Urinary bladder (tissue), 4 donors: ENCODE results near the gene DCAF5. TPM values are rescaled to one million over a fixed set of nuclear protein-coding genes. Genes with fewer than 3 reads are reported as not detected.

Experiments
- DNase-seq: peaks from one replicate; pipeline ENCODE4 v3.0.0-alpha.2; 2015; ENCODE audit errors: extremely low spot score
- H3K27ac ChIP-seq: one replicate; pipeline ENCODE4 v1.5.1; 2013; ENCODE audit warnings: low read depth, mild to moderate bottlenecking, moderate library complexity
- H3K36me3 ChIP-seq: one replicate; pipeline ENCODE4 v1.6.1; 2013; ENCODE audit warnings: mild to moderate bottlenecking, moderate library complexity; ENCODE audit not compliant: insufficient read depth
- H3K4me1 ChIP-seq: one replicate; pipeline ENCODE4 v1.6.1; 2013; ENCODE audit warnings: mild to moderate bottlenecking, moderate library complexity; ENCODE audit not compliant: insufficient read depth
- H3K4me3 ChIP-seq: one replicate; pipeline ENCODE4 v1.5.1; 2013; ENCODE audit warnings: low read depth, low read length
- WGBS: extraction: QIAGEN DNeasy Blood & Tissue Kit; methylation state at CpG from one replicate; pipeline ENCODE4 v1.1.7; 2013; 5-methylcytosine and 5-hydroxymethylcytosine counted together
- polyA plus RNA-seq: library from polyadenylated mRNA; stranded (reverse); fragments of 200-250 nt; gene quantifications from one replicate; pipeline ENCODE4 v1.2.3, GENCODE V29; 2013
- total RNA-seq: library from RNA; depleted of rRNA; stranded (reverse); fragments of >200 nt; gene quantifications from one replicate; pipeline ENCODE4 v1.2.3, GENCODE V29; 2014
- donor health status: healthy with polysubstance abuse.
- donor health status: healthy.

The DCAF5 gene
- total and polyA plus RNA-seq, 2 donors, result 28.8 to 35.5 TPM

DNA sequence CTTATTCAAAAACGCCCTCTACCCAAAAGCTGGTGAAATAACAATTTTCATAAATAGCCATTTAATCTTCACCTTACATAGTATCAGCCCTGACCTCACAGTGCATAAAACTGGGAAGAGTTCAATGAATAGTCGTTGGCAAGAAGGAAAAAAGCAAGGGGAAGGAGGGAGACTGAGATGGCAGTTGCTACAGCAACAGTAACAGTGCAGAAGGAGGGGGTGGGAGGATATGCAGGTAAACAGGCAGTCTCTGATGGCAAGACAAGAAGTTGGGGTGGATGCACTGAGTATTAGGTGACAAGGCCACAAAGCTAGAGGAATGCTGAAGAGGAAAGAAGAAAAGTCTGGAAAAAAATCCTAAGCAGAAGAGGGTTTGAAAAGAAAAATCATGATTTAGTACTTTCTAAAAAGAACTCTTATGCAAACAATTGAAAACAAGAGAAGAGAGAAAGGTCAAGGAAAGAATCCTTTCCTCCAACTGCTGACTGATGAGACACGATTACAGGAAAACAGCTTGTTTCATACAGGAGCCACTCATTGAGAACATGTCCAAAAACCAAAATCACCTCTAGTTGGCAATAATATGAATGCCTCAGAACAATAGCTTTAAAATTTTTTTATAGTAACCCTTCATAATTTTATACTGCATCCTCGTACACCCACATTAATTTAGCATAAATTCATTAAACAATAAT is 56.0 kb downstream of the DCAF5 start:
- 55% methylated on average over 4 of the region's 4 CpGs for WGBS
- H3K27ac ChIP-seq, result no peak overlapping the region
- no peak for DNase-seq

DNA sequence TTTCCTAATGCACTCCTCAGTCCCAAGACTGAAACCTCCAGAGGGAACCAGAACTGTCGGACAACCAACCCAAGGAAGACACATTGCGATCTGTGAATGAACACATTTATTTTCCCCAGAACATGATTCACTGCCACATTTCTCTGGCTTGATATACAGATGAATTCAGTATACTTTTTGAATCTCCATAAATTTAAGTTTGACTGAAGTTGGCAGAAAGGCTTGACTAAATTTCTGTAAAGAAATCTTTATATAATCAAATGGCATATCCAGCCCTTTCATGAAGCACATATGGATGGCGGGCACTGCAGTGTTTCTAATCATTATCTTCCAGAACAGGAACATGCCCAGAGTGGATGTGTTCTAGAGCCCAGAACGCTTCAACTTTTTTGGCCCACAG is 56.7 kb downstream of the DCAF5 start:
- 94% methylated on average over 4 of the region's 4 CpGs for WGBS
- no peak overlapping the region for H3K4me3 ChIP-seq
- no peak for DNase-seq
- H3K27ac ChIP-seq, result no peak overlapping the region
- peaks cover 3% of the 10 kb centered on the region for H3K36me3 ChIP-seq
- no peaks in the 10 kb centered on the region for H3K4me1 ChIP-seq

More for the DNA sequence above, 56.0 kb downstream of the DCAF5 start:
- peaks cover 3% of the 10 kb centered on the region for H3K36me3 ChIP-seq
- H3K4me3 ChIP-seq, result no peak overlapping the region
- no peaks in the 10 kb centered on the region for H3K4me1 ChIP-seq

DNA sequence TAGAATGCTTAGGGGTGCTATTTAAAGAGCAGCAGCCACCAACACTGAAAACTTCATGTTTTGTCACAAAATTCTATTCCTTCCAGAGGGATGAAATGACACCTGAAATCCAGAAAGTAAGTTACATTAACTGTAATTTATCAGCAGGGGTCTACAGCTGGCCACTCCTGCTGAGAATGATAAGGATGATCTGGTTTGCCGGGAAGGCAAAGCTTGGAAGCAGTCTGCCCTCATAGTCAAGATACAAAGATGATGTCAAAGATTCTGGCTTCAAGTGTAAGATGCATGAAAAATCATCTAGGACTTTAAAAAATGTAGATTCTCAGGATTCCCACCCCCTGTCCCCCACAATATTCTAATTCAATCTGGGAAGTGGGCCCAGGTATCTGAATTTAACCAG is 58.4 kb downstream of the DCAF5 start:
- DNase-seq, result no peak
- 73% methylated on average over 1 of the region's 1 CpG for WGBS
- Histone ChIP-seq H3K4me1 (no peaks in the 10 kb centered on the region), H3K27ac (no peak overlapping the region), H3K4me3 (no peak overlapping the region), H3K36me3 (peaks cover 3% of the 10 kb centered on the region)

DNA sequence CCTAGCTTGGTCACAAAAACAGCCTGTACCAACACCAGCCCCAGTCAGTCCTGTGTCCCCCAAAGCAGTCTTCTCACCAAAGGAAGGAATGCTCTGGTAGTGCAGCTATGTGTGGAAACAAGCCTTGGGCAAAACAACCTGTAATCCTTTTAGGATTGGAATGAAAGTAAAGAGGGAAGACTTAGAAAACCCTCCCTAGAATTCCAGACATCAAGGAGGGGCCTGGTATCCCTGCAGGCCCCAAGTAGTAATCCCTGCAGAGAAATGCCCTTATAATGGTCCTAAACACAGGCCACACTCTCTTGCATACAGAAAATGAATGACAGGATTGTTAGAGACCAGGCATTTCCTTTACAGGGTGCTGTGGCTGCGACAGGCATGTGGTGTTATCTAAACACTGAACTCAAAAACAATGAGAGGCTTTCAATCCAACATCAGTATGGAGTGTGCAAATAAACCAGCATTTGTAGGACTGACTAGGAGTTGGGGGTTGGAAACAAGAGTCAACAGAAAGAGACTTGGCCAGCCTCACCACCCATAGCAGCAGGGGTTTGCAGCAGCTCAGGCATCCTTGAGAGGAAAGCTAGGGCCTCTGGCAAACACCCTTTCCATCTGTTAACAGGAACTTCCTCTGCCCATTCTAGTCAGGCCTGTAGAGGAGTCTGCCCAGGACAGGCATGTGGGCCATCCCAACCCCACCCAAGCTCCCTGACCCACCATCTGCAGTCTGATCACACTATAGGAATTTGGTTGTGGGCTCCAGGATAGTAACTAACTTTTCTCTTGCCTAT is 59.1 kb downstream of the DCAF5 start:
- peaks cover 3% of the 10 kb centered on the region for H3K36me3 ChIP-seq
- H3K4me1 ChIP-seq, result no peaks in the 10 kb centered on the region
- WGBS, result 41% methylated on average over 1 of the region's 1 CpG
- H3K4me3 ChIP-seq, result no peak overlapping the region
- H3K27ac ChIP-seq, result no peak overlapping the region
- DNase-seq, result no peak

DNA sequence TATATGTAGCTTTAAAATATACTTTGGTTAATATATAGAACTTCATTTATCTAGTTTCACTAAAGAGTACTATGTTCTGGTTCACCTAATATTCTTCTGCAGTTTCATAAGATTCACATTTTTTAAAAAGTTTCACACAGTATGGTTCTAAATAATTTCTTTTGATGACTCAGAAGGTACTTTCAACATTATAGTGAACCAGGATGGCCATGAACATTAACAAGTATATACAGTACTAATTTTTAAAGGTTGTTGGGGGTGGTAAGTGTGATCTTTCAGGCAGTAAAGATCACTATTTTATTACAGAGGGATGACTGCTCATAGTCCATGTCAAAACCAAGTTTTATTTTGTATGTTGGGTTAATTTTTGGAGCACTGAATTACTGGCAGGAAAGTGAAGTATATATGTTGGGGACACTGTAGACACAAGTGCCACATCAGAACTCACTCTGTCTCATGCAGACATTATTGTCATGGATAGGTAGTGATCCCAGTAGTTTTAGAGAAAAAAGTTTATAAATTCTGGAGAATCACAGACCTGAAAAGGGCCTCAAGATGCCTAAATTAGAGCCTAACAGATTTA is 60.0 kb downstream of the DCAF5 start:
- no peak overlapping the region for H3K27ac ChIP-seq
- H3K36me3 ChIP-seq, result peaks cover 7% of the 10 kb centered on the region
- no peak for DNase-seq
- H3K4me3 ChIP-seq, result no peak overlapping the region
- H3K4me1 ChIP-seq, result no peaks in the 10 kb centered on the region

DNA sequence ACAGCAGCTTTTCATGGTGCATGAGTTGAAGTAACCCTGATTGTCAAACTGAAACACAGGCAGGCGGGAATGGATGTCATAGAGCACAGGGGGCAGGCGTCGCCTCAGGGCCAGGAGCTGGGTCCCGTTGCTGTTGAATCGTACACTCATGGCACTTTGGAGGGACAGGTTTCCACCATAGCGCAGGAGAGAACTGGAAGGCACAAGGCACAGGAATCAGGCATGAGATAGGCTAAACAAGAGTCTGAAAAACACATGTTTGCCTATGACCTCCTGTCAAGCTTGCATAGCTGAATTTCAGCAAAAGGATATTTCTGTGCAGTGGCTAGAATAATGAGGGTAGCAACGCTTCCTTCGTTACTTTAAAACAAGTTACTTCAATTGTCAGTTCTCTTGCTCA is 61.2 kb downstream of the DCAF5 start:
- Histone ChIP-seq H3K4me3 (no peak overlapping the region), H3K4me1 (no peaks in the 10 kb centered on the region), H3K36me3 (peaks cover 7% of the 10 kb centered on the region), H3K27ac (no peak overlapping the region)
- WGBS, result 95% methylated on average over 8 of the region's 8 CpGs
- DNase-seq, result no peak

DNA sequence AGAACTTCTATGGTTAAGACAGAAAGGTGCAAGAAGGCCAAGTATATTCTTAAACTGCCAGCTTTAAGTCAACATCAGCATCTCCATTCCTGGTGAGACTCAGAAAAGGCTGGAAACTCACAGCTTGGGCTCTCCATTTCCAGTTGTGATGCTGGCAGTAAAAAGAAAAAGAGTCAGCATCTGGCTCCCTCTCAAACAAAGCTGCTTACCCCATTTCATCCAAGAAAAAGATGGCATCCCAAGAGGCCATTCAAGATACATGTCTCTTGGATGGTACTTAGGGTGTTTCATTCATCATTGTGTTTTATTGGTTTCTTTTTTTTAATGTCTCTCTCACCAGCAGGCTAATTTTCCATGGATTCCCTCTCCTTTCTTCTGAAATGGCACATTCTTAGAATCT is 61.9 kb downstream of the DCAF5 start:
- no peak for DNase-seq
- Histone ChIP-seq H3K36me3 (peaks cover 7% of the 10 kb centered on the region), H3K4me1 (no peaks in the 10 kb centered on the region), H3K27ac (no peak overlapping the region), H3K4me3 (no peak overlapping the region)

DNA sequence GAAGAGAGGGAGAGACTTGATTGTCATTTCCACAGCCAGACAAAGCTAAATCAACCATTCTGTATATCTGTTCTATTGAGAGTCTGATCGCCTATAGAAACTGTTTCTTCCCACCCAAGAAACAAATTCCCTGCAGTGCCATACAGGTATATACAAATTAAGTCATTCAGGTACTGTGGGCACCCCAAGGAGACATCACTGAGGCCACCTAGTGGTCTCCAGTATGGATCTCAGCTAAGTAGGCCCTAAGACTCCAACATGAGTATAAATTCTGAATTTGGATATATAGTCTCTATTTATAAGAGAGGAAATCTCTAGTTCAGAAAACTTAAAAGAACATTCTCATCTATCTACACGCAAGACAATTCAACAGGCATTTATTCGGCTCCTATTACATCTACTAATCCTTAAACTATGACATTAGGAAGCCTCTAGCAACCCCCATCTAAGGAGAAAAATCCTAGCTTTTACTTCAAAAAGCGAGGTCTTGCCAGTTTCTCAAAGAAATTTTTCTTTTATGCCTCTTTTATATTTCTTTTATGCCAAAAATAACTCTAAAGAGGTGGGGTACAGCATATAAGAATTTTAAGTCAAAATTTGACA is 62.6 kb downstream of the DCAF5 start:
- WGBS, result 70% methylated on average over 4 of the region's 4 CpGs
- Histone ChIP-seq H3K4me3 (no peak overlapping the region), H3K4me1 (no peaks in the 10 kb centered on the region), H3K36me3 (peaks cover 7% of the 10 kb centered on the region), H3K27ac (no peak overlapping the region)
- no peak for DNase-seq

DNA sequence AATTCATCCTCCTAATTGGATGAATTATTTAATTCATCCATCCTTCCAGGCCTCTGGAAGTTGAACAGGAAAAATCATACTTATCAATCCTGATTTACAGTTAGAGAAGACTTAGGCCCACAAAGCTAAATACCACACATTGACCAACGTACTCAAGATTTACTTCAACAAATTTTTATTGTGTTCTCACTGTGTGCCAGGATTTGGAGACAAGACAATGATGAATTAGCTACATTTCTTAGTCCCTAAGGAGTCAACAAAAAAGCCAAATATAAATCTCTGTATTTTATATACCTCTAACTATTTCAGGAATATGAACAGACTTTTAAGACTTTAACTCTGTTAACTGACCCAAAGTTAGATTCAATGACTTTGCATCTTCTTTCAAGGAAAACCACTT is 63.9 kb downstream of the DCAF5 start:
- H3K4me3 ChIP-seq, result no peak overlapping the region
- no peak for DNase-seq
- no peak overlapping the region for H3K27ac ChIP-seq
- H3K36me3 ChIP-seq, result peaks cover 8% of the 10 kb centered on the region
- no peaks in the 10 kb centered on the region for H3K4me1 ChIP-seq
- WGBS, result 49% methylated on average over 1 of the region's 1 CpG

DNA sequence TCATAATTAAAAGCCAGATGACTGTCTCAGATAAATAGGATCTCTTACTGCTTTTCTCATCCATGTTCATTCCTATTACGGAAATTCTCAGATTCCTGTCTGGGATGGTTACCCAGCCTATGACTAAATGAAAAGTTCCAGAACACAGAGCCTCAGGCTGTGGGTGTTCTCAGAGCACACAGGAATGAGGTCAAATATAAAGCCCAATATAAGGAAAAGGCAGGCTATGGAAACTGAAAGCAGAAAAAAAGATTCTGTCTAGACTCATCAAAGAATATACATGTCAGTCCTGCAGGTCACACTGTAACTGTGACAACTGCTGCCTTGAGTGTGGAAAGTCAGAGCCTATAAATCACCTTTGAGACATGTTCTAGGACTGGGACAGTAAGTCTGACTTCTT is 64.3 kb downstream of the DCAF5 start:
- Histone ChIP-seq H3K4me1 (no peaks in the 10 kb centered on the region), H3K27ac (no peak overlapping the region), H3K36me3 (peaks cover 10% of the 10 kb centered on the region), H3K4me3 (no peak overlapping the region)
- DNase-seq, result no peak
- 58% methylated on average over 1 of the region's 1 CpG for WGBS

DNA sequence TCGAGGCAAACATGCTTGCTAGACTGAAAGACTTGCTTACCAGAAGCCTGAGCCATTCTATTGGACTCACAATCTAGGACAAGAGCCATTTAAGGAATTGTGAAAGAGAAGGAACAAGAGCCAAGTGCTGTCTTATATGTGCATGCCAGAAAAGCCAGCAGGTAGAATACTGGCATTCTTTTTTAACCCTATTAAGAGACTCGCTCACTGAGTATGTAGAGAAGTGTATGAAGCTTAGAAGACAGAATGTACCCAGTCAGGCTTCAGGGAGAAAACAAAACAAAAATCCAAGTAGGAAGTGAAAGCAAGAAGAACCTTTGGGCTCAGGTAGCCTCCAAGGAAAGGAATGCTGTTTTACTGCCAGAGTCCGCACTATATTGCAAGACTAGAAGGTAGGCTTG is 65.9 kb downstream of the DCAF5 start:
- Histone ChIP-seq H3K27ac (no peak overlapping the region), H3K4me1 (no peaks in the 10 kb centered on the region), H3K4me3 (no peak overlapping the region), H3K36me3 (peaks cover 7% of the 10 kb centered on the region)
- 75% methylated on average over 3 of the region's 3 CpGs for WGBS
- no peak for DNase-seq

DNA sequence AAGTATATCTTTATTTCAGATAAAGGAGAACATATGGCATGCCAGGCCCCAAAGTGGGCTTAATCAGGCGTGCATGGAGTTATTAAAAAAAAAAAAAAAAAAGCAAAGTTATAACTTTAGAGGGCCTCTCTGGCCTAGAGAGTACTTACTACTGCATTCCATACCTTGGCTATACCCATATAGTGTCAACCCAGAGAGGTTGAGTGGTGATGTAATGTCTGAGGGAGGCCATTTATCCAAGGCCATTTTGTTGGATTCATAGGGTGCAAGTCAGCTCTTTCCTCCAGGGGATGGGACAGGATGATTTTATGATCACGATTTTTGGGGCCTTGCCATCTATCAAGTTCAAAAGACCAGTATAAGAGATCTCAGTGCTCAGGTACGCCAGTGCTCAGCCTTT is 66.4 kb downstream of the DCAF5 start:
- peaks cover 7% of the 10 kb centered on the region for H3K36me3 ChIP-seq
- DNase-seq, result no peak
- no peak overlapping the region for H3K27ac ChIP-seq
- H3K4me3 ChIP-seq, result no peak overlapping the region
- no peaks in the 10 kb centered on the region for H3K4me1 ChIP-seq
- whole genome bisulfite sequencing, result 90% methylated on average over 3 of the region's 3 CpGs

DNA sequence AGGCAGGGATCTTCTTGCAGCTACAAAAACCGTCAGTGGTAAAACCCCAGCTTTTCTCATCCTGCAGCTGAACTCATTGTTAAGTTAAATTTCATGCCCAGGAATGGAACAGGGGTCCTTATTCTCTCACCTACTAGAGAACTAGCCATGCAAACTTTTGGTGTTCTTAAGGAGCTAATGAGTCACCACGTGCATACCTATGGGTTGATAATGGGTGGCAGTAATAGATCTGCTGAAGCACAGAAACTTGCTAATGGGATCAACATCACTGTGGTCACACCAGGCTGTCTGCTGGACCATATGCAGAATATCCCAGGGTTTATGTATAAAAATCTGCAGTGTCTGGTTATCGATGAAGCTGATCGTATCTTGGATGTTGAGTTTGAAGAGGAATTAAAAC is 68.9 kb downstream of the DCAF5 start:
- no peak overlapping the region for H3K27ac ChIP-seq
- WGBS, result 91% methylated on average over 4 of the region's 4 CpGs
- peaks cover 7% of the 10 kb centered on the region for H3K36me3 ChIP-seq

DNA sequence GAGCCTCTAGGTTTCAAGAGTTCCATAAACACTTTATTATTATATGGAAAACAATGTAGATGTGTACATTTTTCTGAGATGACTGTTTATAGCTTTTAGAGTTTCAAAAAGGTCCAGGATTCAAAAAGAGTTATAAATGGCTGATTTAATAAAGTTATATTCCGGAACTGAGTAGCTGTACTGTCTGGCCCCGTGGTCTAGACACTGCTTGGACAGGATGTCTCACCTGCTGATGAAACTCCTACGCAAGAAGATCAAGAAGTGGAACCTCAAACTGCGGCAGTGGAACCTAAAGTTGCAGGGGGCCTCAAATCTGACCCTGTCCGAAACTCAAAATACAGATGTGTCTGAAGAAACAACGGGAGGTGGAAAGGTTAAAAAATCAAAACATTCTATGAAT is 69.7 kb downstream of the DCAF5 start:
- peaks cover 3% of the 10 kb centered on the region for H3K36me3 ChIP-seq
- H3K27ac ChIP-seq, result no peak overlapping the region
- H3K4me3 ChIP-seq, result no peak overlapping the region
- 95% methylated on average over 6 of the region's 6 CpGs for WGBS
- H3K4me1 ChIP-seq, result no peaks in the 10 kb centered on the region
- no peak for DNase-seq

More for the DNA sequence above, 68.9 kb downstream of the DCAF5 start:
- no peak for DNase-seq
- Histone ChIP-seq H3K4me1 (no peaks in the 10 kb centered on the region), H3K4me3 (no peak overlapping the region)
